ENCODE data around the gene TMEM225B.
"Not testable (repeated sequence)": the region's sequence is repeated elsewhere in the genome, so short reads cannot be mapped to it uniquely, and the experiment has no call there.

TMEM225B gene

GRCh38 chr7:99631295-99632109 lies 33.4 kb downstream of the TMEM225B start:
- DNase-seq (ENCODE audit: insufficient read length, low spot score) (no peak), FAIRE-seq (no peak)
- TF ChIP-seq, protein P1, sequence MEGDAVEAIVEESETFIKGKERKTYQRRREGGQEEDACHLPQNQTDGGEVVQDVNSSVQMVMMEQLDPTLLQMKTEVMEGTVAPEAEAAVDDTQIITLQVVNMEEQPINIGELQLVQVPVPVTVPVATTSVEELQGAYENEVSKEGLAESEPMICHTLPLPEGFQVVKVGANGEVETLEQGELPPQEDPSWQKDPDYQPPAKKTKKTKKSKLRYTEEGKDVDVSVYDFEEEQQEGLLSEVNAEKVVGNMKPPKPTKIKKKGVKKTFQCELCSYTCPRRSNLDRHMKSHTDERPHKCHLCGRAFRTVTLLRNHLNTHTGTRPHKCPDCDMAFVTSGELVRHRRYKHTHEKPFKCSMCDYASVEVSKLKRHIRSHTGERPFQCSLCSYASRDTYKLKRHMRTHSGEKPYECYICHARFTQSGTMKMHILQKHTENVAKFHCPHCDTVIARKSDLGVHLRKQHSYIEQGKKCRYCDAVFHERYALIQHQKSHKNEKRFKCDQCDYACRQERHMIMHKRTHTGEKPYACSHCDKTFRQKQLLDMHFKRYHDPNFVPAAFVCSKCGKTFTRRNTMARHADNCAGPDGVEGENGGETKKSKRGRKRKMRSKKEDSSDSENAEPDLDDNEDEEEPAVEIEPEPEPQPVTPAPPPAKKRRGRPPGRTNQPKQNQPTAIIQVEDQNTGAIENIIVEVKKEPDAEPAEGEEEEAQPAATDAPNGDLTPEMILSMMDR (IDR thresholded peaks at IDR 0.05; ENCODE audit: insufficient read depth, missing control alignments): no peak

- DNase-seq (ENCODE audit: insufficient read length, low spot score); FAIRE-seq: not testable (repeated sequence)
These were observed 39.3 kb downstream of the TMEM225B start for GRCh38 chr7:99637414-99637813.

DNA sequence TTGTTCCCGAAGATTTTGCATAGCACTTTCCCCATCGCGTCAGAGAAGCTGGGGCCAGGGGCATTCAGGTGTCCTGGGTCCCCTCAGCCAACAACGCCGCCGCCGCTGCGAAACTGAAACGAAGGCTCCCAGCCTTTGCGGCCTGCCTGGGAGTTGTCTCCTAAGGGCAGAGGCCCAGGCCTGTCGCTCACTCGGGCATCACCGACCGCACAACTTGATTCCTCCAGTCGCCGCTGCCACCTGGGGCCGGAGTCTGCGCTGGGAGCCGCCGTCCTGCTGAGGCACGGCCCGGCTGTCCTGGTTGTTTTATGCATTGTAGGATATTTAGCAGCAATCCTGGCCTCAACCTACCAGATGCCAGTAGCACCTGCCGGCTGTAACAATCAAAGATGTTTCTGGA lies 40.7 kb downstream of the TMEM225B start:
- no peak for FAIRE-seq

GRCh38 chr7:99639267-99639666 lies 41.2 kb downstream of the TMEM225B start:
- DNase-seq (ENCODE audit: insufficient read length, low spot score) (no peak), FAIRE-seq (no peak)
- TF ChIP-seq, protein P1 (IDR thresholded peaks at IDR 0.05; ENCODE audit: insufficient read depth, missing control alignments): no peak

More for the DNA sequence above, 40.7 kb downstream of the TMEM225B start:
- TF ChIP-seq, protein P1 (IDR thresholded peaks at IDR 0.05; ENCODE audit: insufficient read depth, missing control alignments): no peak
- DNase-seq (ENCODE audit: insufficient read length, low spot score): no peak

- FAIRE-seq: no peak
- no peak for DNase-seq (ENCODE audit: insufficient read length, low spot score)
These were observed 44.0 kb downstream of the TMEM225B start for GRCh38 chr7:99642027-99642426.

GRCh38 chr7:99643464-99643863 lies 45.4 kb downstream of the TMEM225B start:
- TF ChIP-seq, protein P1 (IDR thresholded peaks at IDR 0.05; ENCODE audit: insufficient read depth, missing control alignments): no peak
- no peak for FAIRE-seq
- DNase-seq (ENCODE audit: insufficient read length, low spot score): no peak

More at GRCh38 chr7:99642027-99642426, 44.0 kb downstream of the TMEM225B start:
- TF ChIP-seq, protein P1 (IDR thresholded peaks at IDR 0.05; ENCODE audit: insufficient read depth, missing control alignments): no peak

DNA sequence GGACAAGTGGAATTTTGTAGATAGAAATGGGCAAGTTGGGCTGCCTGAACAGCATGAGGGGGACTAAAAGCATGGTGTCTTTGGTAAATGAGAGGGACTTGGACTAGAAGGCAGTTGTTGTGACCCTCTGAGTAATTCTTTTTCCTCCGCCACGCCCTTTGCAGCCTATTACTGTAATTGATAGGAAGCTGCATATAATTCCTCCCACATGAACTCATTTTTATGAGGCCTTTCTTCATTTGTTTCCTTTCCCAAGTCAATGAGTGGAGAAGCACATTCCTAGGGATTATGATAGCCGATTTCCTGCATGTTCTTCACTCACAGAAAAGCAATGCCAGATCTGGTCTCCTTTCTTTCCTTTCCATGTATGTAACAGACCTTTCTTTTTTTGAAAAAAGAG lies 46.4 kb downstream of the TMEM225B start:
- DNase-seq (ENCODE audit: insufficient read length, low spot score) (no peak), FAIRE-seq (no peak)
- TF ChIP-seq, protein P1 (IDR thresholded peaks at IDR 0.05; ENCODE audit: insufficient read depth, missing control alignments): no peak

Data from D721Med (cell line).